HepG2 (cell line): Measurements from ENCODE around the gene EGFL8. TPM values are rescaled to one million over a fixed set of nuclear protein-coding genes. Genes with fewer than 3 reads are reported as not detected.

Experiments used
- CENPBD1 ChIP-seq: sonication (generic); formaldehyde crosslinking; IDR thresholded peaks from 2 replicates; pipeline ENCODE4 v1.8.0; 2022; ENCODE audit warnings: missing genetic modification reagents, low read depth, mild to moderate bottlenecking, borderline replicate concordance
- CENPT ChIP-seq: sonication (generic); formaldehyde crosslinking; IDR thresholded peaks from 2 replicates; pipeline ENCODE4 v1.8.0; 2022; ENCODE audit warnings: low read depth, mild to moderate bottlenecking, moderate library complexity, missing genetic modification reagents
- MLLT10 ChIP-seq: sonication (generic); formaldehyde crosslinking; IDR thresholded peaks from 2 replicates; pipeline ENCODE4 v1.4.0; 2020; ENCODE audit warnings: missing genetic modification reagents
- RFX5 ChIP-seq: IDR thresholded peaks from 2 replicates; pipeline ENCODE4 v1.6.1; 2011; ENCODE audit warnings: low read depth, low read length, improper control_type of control experiment
- SALL1 ChIP-seq: sonication (generic); formaldehyde crosslinking; IDR thresholded peaks from 2 replicates; pipeline ENCODE4 v1.8.0; 2022; ENCODE audit warnings: mild to moderate bottlenecking, missing genetic modification reagents
- U2AF1 ChIP-seq: fragments of 200-400 bp; formaldehyde crosslinking; optimal IDR thresholded peaks from 2 replicates; pipeline ENCODE3; 2017; ENCODE audit warnings: mild to moderate bottlenecking, low read depth, low read length
- USF2 ChIP-seq, 2 experiments: sonication (generic) in 1 of 2; formaldehyde crosslinking in 1 of 2; IDR thresholded peaks; 2 replicates each; pipeline versions ENCODE4 v1.5.1 to v1.6.1; 2011 to 2020; ENCODE audit warnings: borderline replicate concordance in 1 of 2, low read depth in 1 of 2, low read length in 1 of 2, mild to moderate bottlenecking in 1 of 2, missing genetic modification reagents in 1 of 2, moderate library complexity in 1 of 2
- ZFP90 ChIP-seq: sonication (generic); formaldehyde crosslinking; IDR thresholded peaks from 2 replicates; pipeline ENCODE4 v1.8.0; 2022; ENCODE audit warnings: missing genetic modification reagents, mild to moderate bottlenecking, inconsistent platforms, borderline replicate concordance
- ZNF12 ChIP-seq: sonication (generic); formaldehyde crosslinking; IDR thresholded peaks from 2 replicates; pipeline ENCODE4 v1.5.0; 2020; ENCODE audit warnings: missing genetic modification reagents
- ZNF331 ChIP-seq: sonication (generic); formaldehyde crosslinking; IDR thresholded peaks from 2 replicates; pipeline ENCODE4 v1.4.0; 2020; ENCODE audit warnings: missing genetic modification reagents
- ZNF367 ChIP-seq: sonication (generic); formaldehyde crosslinking; IDR thresholded peaks from 2 replicates; pipeline ENCODE4 v1.4.0; 2020; ENCODE audit warnings: missing genetic modification reagents, borderline replicate concordance
- ZNF563 ChIP-seq: sonication (generic); formaldehyde crosslinking; IDR thresholded peaks from 2 replicates; pipeline ENCODE4 v1.8.0; 2022; ENCODE audit warnings: mild to moderate bottlenecking, moderate library complexity, missing genetic modification reagents
- ZNF567 ChIP-seq: sonication (generic); formaldehyde crosslinking; IDR thresholded peaks from 2 replicates; pipeline ENCODE4 v1.8.1; 2023; ENCODE audit warnings: mild to moderate bottlenecking, missing genetic modification reagents, borderline replicate concordance
- ZNF577 ChIP-seq: sonication (generic); formaldehyde crosslinking; IDR thresholded peaks from 2 replicates; pipeline ENCODE4 v1.4.0; 2020; ENCODE audit warnings: mild to moderate bottlenecking, low read depth, missing genetic modification reagents, borderline replicate concordance
- ZNF644 ChIP-seq: IDR thresholded peaks from 2 replicates; pipeline ENCODE4 v1.6.1; 2016; ENCODE audit warnings: low read depth
- ZNF674 ChIP-seq: sonication (generic); formaldehyde crosslinking; IDR thresholded peaks from 2 replicates; pipeline ENCODE4 v1.5.0; 2020; ENCODE audit warnings: low read depth, mild to moderate bottlenecking, missing genetic modification reagents
- polyA plus RNA-seq, 8 experiments: library from polyadenylated mRNA; depleted of rRNA in 3 of 8; stranded (reverse) in 7 of 8; unstranded in 1 of 8; fragments of >200 nt; fragmentation: Illumina TruSeq in 4 of 8; extraction: Trizol in 4 of 8; gene quantifications; 2 replicates each; pipeline versions ENCODE4 v1.2.1 to v1.2.3, GENCODE V29; 2011 to 2016; ENCODE audit warnings: low read depth in 4 of 8, missing spikeins in 1 of 8, mixed read lengths in 1 of 8; ENCODE audit not compliant: insufficient read depth in 1 of 8
- total RNA-seq, 5 experiments: library from RNA; depleted of rRNA; stranded (reverse); fragments of >200 nt; fragmentation: Illumina TruSeq; extraction: Trizol; gene quantifications; 2 replicates each; pipeline ENCODE4 v1.2.3, GENCODE V29; 2016; ENCODE audit warnings: low read depth in 1 of 5
- TF ChIP-seq, protein P1 (sequence below): sonication (generic); formaldehyde crosslinking; IDR thresholded peaks from 2 replicates; pipeline ENCODE4 v1.5.1; 2020; ENCODE audit warnings: missing genetic modification reagents, mild to moderate bottlenecking, borderline replicate concordance
- TF ChIP-seq, protein P2 (sequence below): sonication (generic); formaldehyde crosslinking; IDR thresholded peaks from 2 replicates; pipeline ENCODE4 v1.4.0; 2020; ENCODE audit warnings: mild to moderate bottlenecking, missing genetic modification reagents, borderline replicate concordance

Gene EGFL8
- total and polyA plus RNA-seq, 2 of the 13 experiments (the other 11 are each of a cell fraction or from before 2014, with no cell fraction given) = 10.0 to 11.5 TPM

DNA sequence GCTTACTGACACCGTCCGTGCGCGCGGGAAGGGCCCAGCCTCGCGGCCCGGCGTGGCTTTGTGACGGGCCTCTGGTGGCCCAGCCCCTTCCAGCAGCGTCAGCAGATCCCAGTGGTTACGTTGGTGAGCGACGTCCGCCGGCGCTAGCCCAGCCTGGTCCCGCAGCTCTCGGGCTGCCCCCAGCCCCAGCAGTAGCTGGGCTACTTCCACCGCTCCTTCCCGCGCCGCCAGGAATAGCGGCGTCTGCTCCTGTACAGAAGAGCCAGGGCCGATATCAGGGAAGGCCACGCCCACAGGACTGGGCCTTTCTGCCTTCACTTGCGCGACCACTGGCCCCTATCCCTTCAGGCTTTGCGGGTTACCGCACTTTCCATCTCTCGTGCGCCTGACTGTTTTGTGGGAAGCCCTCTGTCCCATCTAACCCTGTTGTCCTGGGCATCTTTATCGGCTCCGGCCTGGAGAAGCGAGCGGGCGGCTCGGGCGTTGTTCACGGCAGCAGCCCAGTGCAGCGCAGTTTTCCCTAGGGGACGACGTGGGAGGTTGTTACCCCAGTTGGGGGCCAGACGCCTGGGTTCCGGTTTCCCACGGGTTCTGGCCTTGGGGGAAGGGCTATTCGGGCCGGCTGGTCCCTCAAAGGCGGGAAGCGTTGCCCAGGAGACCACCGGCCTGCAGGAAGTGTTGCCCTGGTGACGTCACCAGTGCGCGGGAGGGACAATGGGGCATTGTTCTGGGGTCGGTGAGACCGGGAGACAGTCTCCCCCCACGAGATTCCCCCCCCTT, 31.7 kb downstream of the EGFL8 start (continued):
- no peak for TF ChIP-seq USF2 (IDR thresholded peaks at IDR 0.05; ENCODE audit: low read depth, low read length)
- TF ChIP-seq USF2 (CRISPR knock-in tag; IDR thresholded peaks at IDR 0.05; ENCODE audit: borderline replicate concordance) = no peak
- peak; percentile 80 for TF ChIP-seq ZNF331 (CRISPR knock-in tag)
- TF ChIP-seq ZNF674 (CRISPR knock-in tag) = no peak
- no peak for TF ChIP-seq U2AF1
- TF ChIP-seq ZNF567 (CRISPR knock-in tag) = no peak
- TF ChIP-seq ZNF644 (CRISPR knock-in tag) = no peak
- TF ChIP-seq ZFP90 (CRISPR knock-in tag) = peak; percentile 83
- TF ChIP-seq ZNF12 (CRISPR knock-in tag) = no peak
- peak; percentile 66; the same call in 1 of the 2 replicates for TF ChIP-seq ZNF563
- TF ChIP-seq, protein P1, sequence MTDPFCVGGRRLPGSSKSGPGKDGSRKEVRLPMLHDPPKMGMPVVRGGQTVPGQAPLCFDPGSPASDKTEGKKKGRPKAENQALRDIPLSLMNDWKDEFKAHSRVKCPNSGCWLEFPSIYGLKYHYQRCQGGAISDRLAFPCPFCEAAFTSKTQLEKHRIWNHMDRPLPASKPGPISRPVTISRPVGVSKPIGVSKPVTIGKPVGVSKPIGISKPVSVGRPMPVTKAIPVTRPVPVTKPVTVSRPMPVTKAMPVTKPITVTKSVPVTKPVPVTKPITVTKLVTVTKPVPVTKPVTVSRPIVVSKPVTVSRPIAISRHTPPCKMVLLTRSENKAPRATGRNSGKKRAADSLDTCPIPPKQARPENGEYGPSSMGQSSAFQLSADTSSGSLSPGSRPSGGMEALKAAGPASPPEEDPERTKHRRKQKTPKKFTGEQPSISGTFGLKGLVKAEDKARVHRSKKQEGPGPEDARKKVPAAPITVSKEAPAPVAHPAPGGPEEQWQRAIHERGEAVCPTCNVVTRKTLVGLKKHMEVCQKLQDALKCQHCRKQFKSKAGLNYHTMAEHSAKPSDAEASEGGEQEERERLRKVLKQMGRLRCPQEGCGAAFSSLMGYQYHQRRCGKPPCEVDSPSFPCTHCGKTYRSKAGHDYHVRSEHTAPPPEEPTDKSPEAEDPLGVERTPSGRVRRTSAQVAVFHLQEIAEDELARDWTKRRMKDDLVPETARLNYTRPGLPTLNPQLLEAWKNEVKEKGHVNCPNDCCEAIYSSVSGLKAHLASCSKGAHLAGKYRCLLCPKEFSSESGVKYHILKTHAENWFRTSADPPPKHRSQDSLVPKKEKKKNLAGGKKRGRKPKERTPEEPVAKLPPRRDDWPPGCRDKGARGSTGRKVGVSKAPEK (CRISPR knock-in tag) = no peak; the same call in 1 of the 2 replicates
- TF ChIP-seq, protein P2, sequence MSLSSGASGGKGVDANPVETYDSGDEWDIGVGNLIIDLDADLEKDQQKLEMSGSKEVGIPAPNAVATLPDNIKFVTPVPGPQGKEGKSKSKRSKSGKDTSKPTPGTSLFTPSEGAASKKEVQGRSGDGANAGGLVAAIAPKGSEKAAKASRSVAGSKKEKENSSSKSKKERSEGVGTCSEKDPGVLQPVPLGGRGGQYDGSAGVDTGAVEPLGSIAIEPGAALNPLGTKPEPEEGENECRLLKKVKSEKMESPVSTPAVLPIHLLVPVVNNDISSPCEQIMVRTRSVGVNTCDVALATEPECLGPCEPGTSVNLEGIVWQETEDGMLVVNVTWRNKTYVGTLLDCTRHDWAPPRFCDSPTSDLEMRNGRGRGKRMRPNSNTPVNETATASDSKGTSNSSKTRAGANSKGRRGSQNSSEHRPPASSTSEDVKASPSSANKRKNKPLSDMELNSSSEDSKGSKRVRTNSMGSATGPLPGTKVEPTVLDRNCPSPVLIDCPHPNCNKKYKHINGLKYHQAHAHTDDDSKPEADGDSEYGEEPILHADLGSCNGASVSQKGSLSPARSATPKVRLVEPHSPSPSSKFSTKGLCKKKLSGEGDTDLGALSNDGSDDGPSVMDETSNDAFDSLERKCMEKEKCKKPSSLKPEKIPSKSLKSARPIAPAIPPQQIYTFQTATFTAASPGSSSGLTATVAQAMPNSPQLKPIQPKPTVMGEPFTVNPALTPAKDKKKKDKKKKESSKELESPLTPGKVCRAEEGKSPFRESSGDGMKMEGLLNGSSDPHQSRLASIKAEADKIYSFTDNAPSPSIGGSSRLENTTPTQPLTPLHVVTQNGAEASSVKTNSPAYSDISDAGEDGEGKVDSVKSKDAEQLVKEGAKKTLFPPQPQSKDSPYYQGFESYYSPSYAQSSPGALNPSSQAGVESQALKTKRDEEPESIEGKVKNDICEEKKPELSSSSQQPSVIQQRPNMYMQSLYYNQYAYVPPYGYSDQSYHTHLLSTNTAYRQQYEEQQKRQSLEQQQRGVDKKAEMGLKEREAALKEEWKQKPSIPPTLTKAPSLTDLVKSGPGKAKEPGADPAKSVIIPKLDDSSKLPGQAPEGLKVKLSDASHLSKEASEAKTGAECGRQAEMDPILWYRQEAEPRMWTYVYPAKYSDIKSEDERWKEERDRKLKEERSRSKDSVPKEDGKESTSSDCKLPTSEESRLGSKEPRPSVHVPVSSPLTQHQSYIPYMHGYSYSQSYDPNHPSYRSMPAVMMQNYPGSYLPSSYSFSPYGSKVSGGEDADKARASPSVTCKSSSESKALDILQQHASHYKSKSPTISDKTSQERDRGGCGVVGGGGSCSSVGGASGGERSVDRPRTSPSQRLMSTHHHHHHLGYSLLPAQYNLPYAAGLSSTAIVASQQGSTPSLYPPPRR (CRISPR knock-in tag) = no peak
- TF ChIP-seq CENPT (CRISPR knock-in tag) = no peak; the same call in 1 of the 2 replicates
- TF ChIP-seq ZNF367 = no peak
- TF ChIP-seq SALL1 = peak; percentile 86
- TF ChIP-seq CENPBD1 = no peak; the same call in 1 of the 2 replicates
- TF ChIP-seq RFX5 = peak; percentile 71; the same call in 1 of the 2 replicates
- no peak for TF ChIP-seq ZNF577
- TF ChIP-seq MLLT10 (CRISPR knock-in tag) = no peak
